ENCODE data around the gene AGK.

DNA sequence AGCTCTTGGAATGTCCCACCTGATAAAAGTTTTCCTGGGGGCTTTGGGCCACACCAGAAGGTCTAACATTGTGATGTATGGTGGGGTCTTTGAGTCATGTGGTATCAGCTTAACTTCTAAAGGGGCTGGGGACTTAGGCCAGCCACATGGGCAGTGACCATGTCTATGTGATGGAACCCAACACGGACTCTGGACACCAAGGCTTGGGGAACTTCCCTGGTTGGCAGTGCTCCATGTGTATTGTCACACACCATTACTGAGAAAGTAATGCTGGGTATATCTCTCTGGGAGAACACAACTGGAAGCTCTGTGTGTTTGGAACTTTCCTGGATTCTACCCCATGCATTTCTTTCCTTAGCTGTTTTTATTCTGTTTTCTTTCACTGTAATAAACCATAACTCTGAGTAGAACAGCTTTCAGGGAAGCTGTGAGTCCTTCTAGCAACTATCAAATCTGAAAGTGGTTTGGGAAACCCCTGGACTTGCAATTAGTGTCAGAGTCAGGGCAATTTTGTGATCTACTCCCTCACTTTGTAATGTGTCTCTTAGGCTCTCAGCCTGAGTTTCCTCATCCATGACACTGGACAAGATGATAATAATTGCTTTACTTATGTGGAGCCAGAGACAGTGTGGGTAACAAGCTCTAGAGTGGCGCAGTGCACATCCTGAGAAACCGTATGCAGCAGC, 28.4 kb upstream of the AGK start:
- TF ChIP-seq, protein P1, sequence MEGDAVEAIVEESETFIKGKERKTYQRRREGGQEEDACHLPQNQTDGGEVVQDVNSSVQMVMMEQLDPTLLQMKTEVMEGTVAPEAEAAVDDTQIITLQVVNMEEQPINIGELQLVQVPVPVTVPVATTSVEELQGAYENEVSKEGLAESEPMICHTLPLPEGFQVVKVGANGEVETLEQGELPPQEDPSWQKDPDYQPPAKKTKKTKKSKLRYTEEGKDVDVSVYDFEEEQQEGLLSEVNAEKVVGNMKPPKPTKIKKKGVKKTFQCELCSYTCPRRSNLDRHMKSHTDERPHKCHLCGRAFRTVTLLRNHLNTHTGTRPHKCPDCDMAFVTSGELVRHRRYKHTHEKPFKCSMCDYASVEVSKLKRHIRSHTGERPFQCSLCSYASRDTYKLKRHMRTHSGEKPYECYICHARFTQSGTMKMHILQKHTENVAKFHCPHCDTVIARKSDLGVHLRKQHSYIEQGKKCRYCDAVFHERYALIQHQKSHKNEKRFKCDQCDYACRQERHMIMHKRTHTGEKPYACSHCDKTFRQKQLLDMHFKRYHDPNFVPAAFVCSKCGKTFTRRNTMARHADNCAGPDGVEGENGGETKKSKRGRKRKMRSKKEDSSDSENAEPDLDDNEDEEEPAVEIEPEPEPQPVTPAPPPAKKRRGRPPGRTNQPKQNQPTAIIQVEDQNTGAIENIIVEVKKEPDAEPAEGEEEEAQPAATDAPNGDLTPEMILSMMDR (IDR thresholded peaks at IDR 0.05) = no peak
- no peak for TF ChIP-seq POLR2AphosphoS5 (IDR thresholded peaks at IDR 0.05)
- TF ChIP-seq POLR2A (IDR thresholded peaks at IDR 0.05) = no peak
